A549 (cell line): ENCODE data around the gene SLC7A11. TPM values are rescaled to one million over a fixed set of nuclear protein-coding genes. Genes with fewer than 3 reads are reported as not detected.

Experiments used
- ATAC-seq, 2 experiments: fragments of 200-7000 bp in 1 of 2; fragments of >200 bp in 1 of 2; cut with Nextera tagmentation in 1 of 2; cut with Tn5 transposase in 1 of 2; 3 replicates each; pipeline versions ENCODE4 v1.8.0 to v1.9.1; 2018 to 2020; ENCODE audit warnings: mild to moderate bottlenecking in 1 of 2, moderate library complexity in 1 of 2
- CTCF ChIA-PET: fragments of 300-600 bp; sonication (Branson Sonifier 250); formaldehyde crosslinking; extraction: SDS; loops from one replicate; lab custom pipeline; 2021; ENCODE audit warnings: antibody characterized with exemption, inconsistent platforms; lab: Yijun Ruan, JAX
- POLR2A ChIA-PET: fragments of 350-600 bp; formaldehyde crosslinking; extraction: SDS; loops from one replicate; lab custom pipeline; 2021; ENCODE audit warnings: antibody characterized with exemption, inconsistent platforms; lab: Yijun Ruan, JAX
- DNase-seq, 2 experiments: peaks; one replicate each; pipeline versions ENCODE4 v3.0.0 to v3.0.0-alpha.2; 2011 to 2016; ENCODE audit warnings: low read depth in 1 of 2, low spot score in 1 of 2
- FAIRE-seq: peaks from 2 replicates; lab custom pipeline; 2011; peaks lifted over from hg19 to GRCh38; lab: Jason Lieb, UNC
- H3K27ac ChIP-seq, 2 experiments: fragments of >200 bp; sonication (Bioruptor Twin); formaldehyde crosslinking; 3 replicates each; pipeline ENCODE4 v1.5.1; 2016 to 2017
- H3K4me1 ChIP-seq: fragments of >200 bp; sonication (Bioruptor Twin); formaldehyde crosslinking; 3 replicates; pipeline ENCODE4 v1.6.1; 2016
- H3K4me2 ChIP-seq: fragments of >200 bp; sonication (Bioruptor Twin); formaldehyde crosslinking; 3 replicates; pipeline ENCODE4 v1.6.1; 2016
- H3K4me3 ChIP-seq: fragments of >200 bp; sonication (Bioruptor Twin); formaldehyde crosslinking; 3 replicates; pipeline ENCODE4 v1.5.1; 2016
- H3K9me3 ChIP-seq: fragments of >200 bp; sonication (Bioruptor Twin); formaldehyde crosslinking; 3 replicates; pipeline ENCODE4 v1.6.1; 2016
- BCL3 ChIP-seq: fragments of >200 bp; sonication (Bioruptor Twin); formaldehyde crosslinking; IDR thresholded peaks from 3 replicates; pipeline ENCODE4 v1.6.1; 2016
- CBX8 ChIP-seq: fragments of 200-600 bp; sonication (generic); IDR thresholded peaks from 2 replicates; pipeline ENCODE4 v1.6.1; 2016
- CEBPB ChIP-seq, 2 experiments: fragments of >200 bp in 1 of 2; sonication (Bioruptor Twin) in 1 of 2; formaldehyde crosslinking in 1 of 2; IDR thresholded peaks; 2 replicates each; pipeline ENCODE4 v1.6.1; 2012 to 2016
- CHD2 ChIP-seq: fragments of 150-350 bp; IDR thresholded peaks from 2 replicates; pipeline ENCODE4 v1.6.1; 2014; ENCODE audit warnings: low read length; ENCODE audit not compliant: partially characterized antibody
- EP300 ChIP-seq, 2 experiments: fragments of >200 bp; sonication (Bioruptor Twin); formaldehyde crosslinking; IDR thresholded peaks; 2 replicates in 1 of 2; 3 replicates in 1 of 2; pipeline ENCODE4 v1.6.1; 2016 to 2017
- JUN ChIP-seq, 2 experiments: fragments of >200 bp; sonication (Bioruptor Twin); formaldehyde crosslinking; IDR thresholded peaks; 2 replicates in 1 of 2; 3 replicates in 1 of 2; pipeline ENCODE4 v1.6.1; 2016 to 2017
- MAFK ChIP-seq: fragments of 450-650 bp; IDR thresholded peaks from 2 replicates; pipeline ENCODE4 v1.6.1; 2014; ENCODE audit not compliant: partially characterized antibody
- MAZ ChIP-seq: fragments of 150-350 bp; IDR thresholded peaks from 2 replicates; pipeline ENCODE4 v1.6.1; 2014; ENCODE audit warnings: antibody characterized with exemption, low read depth, low read length, borderline replicate concordance
- NFE2L2 ChIP-seq: fragments of 150-350 bp; conservative IDR thresholded peaks from 2 replicates; pipeline ENCODE4 v1.6.1; 2014; ENCODE audit warnings: low read length
- PHF8 ChIP-seq: fragments of 200-600 bp; sonication (generic); IDR thresholded peaks from 2 replicates; pipeline ENCODE4 v1.6.1; 2016; ENCODE audit warnings: low read depth, mild to moderate bottlenecking, antibody characterized with exemption, moderate library complexity, borderline replicate concordance
- POLR2AphosphoS2 ChIP-seq: conservative IDR thresholded peaks from 2 replicates; pipeline ENCODE4 v1.6.1; 2012; ENCODE audit warnings: low read length, improper control_type of control experiment, inconsistent platforms
- RCOR1 ChIP-seq: fragments of 150-350 bp; IDR thresholded peaks from 2 replicates; pipeline ENCODE4 v1.6.1; 2014; ENCODE audit warnings: antibody characterized with exemption, low read length, low read depth
- REST ChIP-seq: fragments of 200-600 bp; sonication (generic); IDR thresholded peaks from 2 replicates; pipeline ENCODE4 v1.6.1; 2016; ENCODE audit warnings: antibody characterized with exemption, mild to moderate bottlenecking, moderate library complexity
- RFX5 ChIP-seq: fragments of 450-650 bp; IDR thresholded peaks from 2 replicates; pipeline ENCODE4 v1.7.1; 2014; ENCODE audit warnings: antibody characterized with exemption, mild to moderate bottlenecking, moderate library complexity
- RNF2 ChIP-seq: fragments of 200-600 bp; sonication (generic); IDR thresholded peaks from 2 replicates; pipeline ENCODE4 v1.6.1; 2016; ENCODE audit warnings: low read depth, mild to moderate bottlenecking, antibody characterized with exemption, moderate library complexity, borderline replicate concordance
- ZFP36 ChIP-seq: fragments of 450-650 bp; IDR thresholded peaks from 2 replicates; pipeline ENCODE4 v1.6.1; 2014; ENCODE audit warnings: borderline replicate concordance; ENCODE audit not compliant: partially characterized antibody
- ZNF302 ChIP-seq: fragments of 250-450 bp; sonication (Bioruptor Pico); IDR thresholded peaks from 2 replicates; pipeline ENCODE4 v1.9.0; 2021; ENCODE audit warnings: inconsistent platforms, mild to moderate bottlenecking, moderate library complexity
- ZSCAN20 ChIP-seq: fragments of 250-450 bp; sonication (Bioruptor Pico); IDR thresholded peaks from 2 replicates; pipeline ENCODE4 v1.8.0; 2022; ENCODE audit warnings: mild to moderate bottlenecking, moderate library complexity
- WGBS: methylation state at CpG from one replicate; pipeline ENCODE4 v1.1.6; 2017; ENCODE audit errors: missing lambda C conversion rate; 5-methylcytosine and 5-hydroxymethylcytosine counted together
- polyA plus RNA-seq, 4 experiments: library from polyadenylated mRNA; depleted of rRNA in 3 of 4; stranded (reverse); fragments of >200 nt; fragmentation: RNase III in 1 of 4; extraction: RNeasy Plus Mini Kit Qiagen cat#74134 plus additional on column Dnase treatment in 1 of 4; gene quantifications; 2 replicates in 3 of 4; 3 replicates in 1 of 4; pipeline ENCODE4 v1.2.3, GENCODE V29; 2011 to 2017
- TF ChIP-seq, protein P1 (sequence below): fragments of >200 bp; sonication (Bioruptor Twin); formaldehyde crosslinking; IDR thresholded peaks from 3 replicates; pipeline ENCODE4 v1.5.1; 2016
- TF ChIP-seq, protein P2 (sequence below): IDR thresholded peaks from 2 replicates; pipeline ENCODE4 v1.6.1; 2012; ENCODE audit warnings: low read depth, borderline replicate concordance
- TF ChIP-seq, protein P3 (sequence below): fragments of 250-450 bp; sonication (Bioruptor Pico); IDR thresholded peaks from 2 replicates; pipeline ENCODE4 v1.5.0; 2020; ENCODE audit warnings: low read depth, mild to moderate bottlenecking, moderate library complexity
- TF ChIP-seq, protein P4 (sequence below): fragments of >200 bp; sonication (Bioruptor Twin); formaldehyde crosslinking; IDR thresholded peaks from 2 replicates; pipeline ENCODE4 v1.6.1; 2016
- TF ChIP-seq, protein P5 (sequence below): IDR thresholded peaks from 2 replicates; pipeline ENCODE4 v1.6.1; 2012
- TF ChIP-seq, protein P6 (sequence below): fragments of 150-350 bp; IDR thresholded peaks from 2 replicates; pipeline ENCODE4 v1.6.1; 2014; ENCODE audit warnings: low read depth, mild to moderate bottlenecking, low read length

Gene SLC7A11
- polyA plus RNA-seq, 2 of the 4 experiments (the other 2 are of a cell fraction), result 52.4 to 161 TPM

DNA sequence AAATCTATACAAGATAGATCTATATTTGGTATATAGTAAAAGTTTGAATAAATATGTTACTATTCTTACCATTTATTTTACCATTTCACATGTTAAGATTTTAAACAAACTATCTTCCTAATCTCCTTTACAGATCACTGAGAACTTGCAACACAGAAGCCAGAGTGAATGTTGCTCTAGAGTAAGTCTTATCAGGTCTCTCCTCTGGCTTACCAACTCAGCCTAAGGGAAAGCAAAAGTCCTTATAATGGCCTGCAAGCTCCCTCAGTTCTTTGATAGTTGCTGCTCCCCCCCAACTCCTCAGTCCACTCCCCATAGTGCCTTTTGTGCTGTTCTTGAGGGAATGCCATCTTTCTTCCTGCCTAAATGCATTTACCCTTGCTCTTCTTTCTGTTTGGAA, 25.7 kb upstream of the SLC7A11 start:
- Histone ChIP-seq H3K4me2 (no peak overlapping the region), H3K27ac (no peak overlapping the region), H3K4me1 (peaks cover 7% of the 10 kb centered on the region; the same call in 2 of the 3 replicates), H3K9me3 (no peaks in the 10 kb centered on the region)
- FAIRE-seq (no peak), DNase-seq (no peak)
- CTCF ChIA-PET, result no interaction called here
- TF ChIP-seq BCL3 (no peak), POLR2AphosphoS2 (no peak), MAFK (no peak), CBX8 (no peak), CEBPB (IDR thresholded peaks at IDR 0.05) (no peak), JUN (IDR thresholded peaks at IDR 0.05) (no peak), PHF8 (no peak), RCOR1 (no peak), REST (no peak), MAZ (no peak), EP300 (IDR thresholded peaks at IDR 0.05) (no peak), CHD2 (no peak), RNF2 (no peak)
- TF ChIP-seq, protein P1, sequence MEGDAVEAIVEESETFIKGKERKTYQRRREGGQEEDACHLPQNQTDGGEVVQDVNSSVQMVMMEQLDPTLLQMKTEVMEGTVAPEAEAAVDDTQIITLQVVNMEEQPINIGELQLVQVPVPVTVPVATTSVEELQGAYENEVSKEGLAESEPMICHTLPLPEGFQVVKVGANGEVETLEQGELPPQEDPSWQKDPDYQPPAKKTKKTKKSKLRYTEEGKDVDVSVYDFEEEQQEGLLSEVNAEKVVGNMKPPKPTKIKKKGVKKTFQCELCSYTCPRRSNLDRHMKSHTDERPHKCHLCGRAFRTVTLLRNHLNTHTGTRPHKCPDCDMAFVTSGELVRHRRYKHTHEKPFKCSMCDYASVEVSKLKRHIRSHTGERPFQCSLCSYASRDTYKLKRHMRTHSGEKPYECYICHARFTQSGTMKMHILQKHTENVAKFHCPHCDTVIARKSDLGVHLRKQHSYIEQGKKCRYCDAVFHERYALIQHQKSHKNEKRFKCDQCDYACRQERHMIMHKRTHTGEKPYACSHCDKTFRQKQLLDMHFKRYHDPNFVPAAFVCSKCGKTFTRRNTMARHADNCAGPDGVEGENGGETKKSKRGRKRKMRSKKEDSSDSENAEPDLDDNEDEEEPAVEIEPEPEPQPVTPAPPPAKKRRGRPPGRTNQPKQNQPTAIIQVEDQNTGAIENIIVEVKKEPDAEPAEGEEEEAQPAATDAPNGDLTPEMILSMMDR, result no peak
- TF ChIP-seq, protein P2, sequence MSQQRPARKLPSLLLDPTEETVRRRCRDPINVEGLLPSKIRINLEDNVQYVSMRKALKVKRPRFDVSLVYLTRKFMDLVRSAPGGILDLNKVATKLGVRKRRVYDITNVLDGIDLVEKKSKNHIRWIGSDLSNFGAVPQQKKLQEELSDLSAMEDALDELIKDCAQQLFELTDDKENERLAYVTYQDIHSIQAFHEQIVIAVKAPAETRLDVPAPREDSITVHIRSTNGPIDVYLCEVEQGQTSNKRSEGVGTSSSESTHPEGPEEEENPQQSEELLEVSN, result no peak
- TF ChIP-seq, protein P3, sequence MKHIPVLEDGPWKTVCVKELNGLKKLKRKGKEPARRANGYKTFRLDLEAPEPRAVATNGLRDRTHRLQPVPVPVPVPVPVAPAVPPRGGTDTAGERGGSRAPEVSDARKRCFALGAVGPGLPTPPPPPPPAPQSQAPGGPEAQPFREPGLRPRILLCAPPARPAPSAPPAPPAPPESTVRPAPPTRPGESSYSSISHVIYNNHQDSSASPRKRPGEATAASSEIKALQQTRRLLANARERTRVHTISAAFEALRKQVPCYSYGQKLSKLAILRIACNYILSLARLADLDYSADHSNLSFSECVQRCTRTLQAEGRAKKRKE (CRISPR knock-in tag), result no peak
- TF ChIP-seq, protein P4, sequence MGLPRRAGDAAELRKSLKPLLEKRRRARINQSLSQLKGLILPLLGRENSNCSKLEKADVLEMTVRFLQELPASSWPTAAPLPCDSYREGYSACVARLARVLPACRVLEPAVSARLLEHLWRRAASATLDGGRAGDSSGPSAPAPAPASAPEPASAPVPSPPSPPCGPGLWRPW, result no peak
- TF ChIP-seq, all 56 proteins: peak for 0
- ATAC-seq, result no peak
- H3K4me3 ChIP-seq, result no peak overlapping the region
- POLR2A ChIA-PET, result no interaction called here

DNA sequence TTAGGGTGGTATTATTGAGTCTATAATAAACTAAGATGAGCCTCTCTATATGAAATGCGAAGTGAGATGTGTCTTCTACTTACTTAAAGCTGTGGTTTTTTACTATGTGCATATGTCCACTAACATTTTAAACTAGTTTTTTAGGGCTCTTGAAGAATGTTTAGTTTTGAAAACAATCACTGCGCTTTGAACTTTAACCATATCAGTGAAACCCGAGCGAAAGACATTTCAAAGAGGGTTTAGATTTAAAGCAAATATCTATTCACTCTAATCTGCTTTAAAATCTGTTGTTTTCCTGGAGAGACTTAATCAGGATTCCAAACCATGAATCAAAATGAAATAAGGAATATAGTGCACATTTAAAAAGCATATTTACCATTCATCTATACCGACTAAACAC, 24.8 kb upstream of the SLC7A11 start:
- WGBS, result 81% methylated on average over 5 of the region's 5 CpGs
- CTCF ChIA-PET, result no interaction called here
- Histone ChIP-seq H3K4me1 (peaks cover 15% of the 10 kb centered on the region; the same call in 2 of the 3 replicates), H3K4me3 (no peak overlapping the region), H3K4me2 (no peak overlapping the region), H3K27ac (no peak overlapping the region), H3K9me3 (no peaks in the 10 kb centered on the region)
- DNase-seq (no peak), ATAC-seq (no peak), FAIRE-seq (no peak)
- POLR2A ChIA-PET, result no interaction called here
- TF ChIP-seq ZFP36 (no peak), ZSCAN20 (CRISPR knock-in tag) (no peak), NFE2L2 (no peak), ZNF302 (CRISPR knock-in tag) (no peak), RFX5 (no peak), MAFK (no peak)
- TF ChIP-seq, protein P1, result no peak
- TF ChIP-seq, protein P5, sequence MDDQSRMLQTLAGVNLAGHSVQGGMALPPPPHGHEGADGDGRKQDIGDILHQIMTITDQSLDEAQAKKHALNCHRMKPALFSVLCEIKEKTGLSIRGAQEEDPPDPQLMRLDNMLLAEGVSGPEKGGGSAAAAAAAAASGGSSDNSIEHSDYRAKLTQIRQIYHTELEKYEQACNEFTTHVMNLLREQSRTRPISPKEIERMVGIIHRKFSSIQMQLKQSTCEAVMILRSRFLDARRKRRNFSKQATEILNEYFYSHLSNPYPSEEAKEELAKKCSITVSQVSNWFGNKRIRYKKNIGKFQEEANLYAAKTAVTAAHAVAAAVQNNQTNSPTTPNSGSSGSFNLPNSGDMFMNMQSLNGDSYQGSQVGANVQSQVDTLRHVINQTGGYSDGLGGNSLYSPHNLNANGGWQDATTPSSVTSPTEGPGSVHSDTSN, result no peak
- TF ChIP-seq, protein P6, sequence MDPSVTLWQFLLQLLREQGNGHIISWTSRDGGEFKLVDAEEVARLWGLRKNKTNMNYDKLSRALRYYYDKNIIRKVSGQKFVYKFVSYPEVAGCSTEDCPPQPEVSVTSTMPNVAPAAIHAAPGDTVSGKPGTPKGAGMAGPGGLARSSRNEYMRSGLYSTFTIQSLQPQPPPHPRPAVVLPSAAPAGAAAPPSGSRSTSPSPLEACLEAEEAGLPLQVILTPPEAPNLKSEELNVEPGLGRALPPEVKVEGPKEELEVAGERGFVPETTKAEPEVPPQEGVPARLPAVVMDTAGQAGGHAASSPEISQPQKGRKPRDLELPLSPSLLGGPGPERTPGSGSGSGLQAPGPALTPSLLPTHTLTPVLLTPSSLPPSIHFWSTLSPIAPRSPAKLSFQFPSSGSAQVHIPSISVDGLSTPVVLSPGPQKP, result no peak
